Retinal pigment epithelial cell (primary cell): Measurements from ENCODE around the gene SPRY4.
A peak's percentile ranks its signal among the peaks of the same experiment; 100 is the strongest.

Source experiments
- DNase-seq: peaks from one replicate; pipeline ENCODE4 v3.0.0-alpha.2; 2010; ENCODE audit warnings: low read depth
- H3K4me3 ChIP-seq: 2 replicates; pipeline ENCODE4 v1.5.1; 2011; ENCODE audit warnings: mild to moderate bottlenecking, low read length, control low read depth, moderate library complexity
- CTCF ChIP-seq: conservative IDR thresholded peaks from 2 replicates; pipeline ENCODE4 v1.5.1; 2011; ENCODE audit warnings: low read depth, low read length, control low read depth, inconsistent platforms

The SPRY4 gene

GRCh38 chr5:142330444-142330843, 5.6 kb upstream of the SPRY4 start:
- no peak for TF ChIP-seq CTCF
- H3K4me3 ChIP-seq, result no peak overlapping the region
- DNase-seq, result no peak

- no peak for TF ChIP-seq CTCF
- DNase-seq, result no peak
- H3K4me3 ChIP-seq, result no peak overlapping the region
Measured at GRCh38 chr5:142330026-142330425, 5.2 kb upstream of the SPRY4 start.

- H3K4me3 ChIP-seq, result no peak overlapping the region
- no peak for TF ChIP-seq CTCF
- DNase-seq, result no peak
Measured at GRCh38 chr5:142327111-142327842, 2.5 kb upstream of the SPRY4 start.

- DNase-seq, result no peak
- peak overlapping the region; percentile 93 for H3K4me3 ChIP-seq
- TF ChIP-seq CTCF, result no peak
Measured at GRCh38 chr5:142326480-142326938, 1.7 kb upstream of the SPRY4 start.

- no peak for DNase-seq
- peak overlapping the region; percentile 93 for H3K4me3 ChIP-seq
- TF ChIP-seq CTCF, result no peak
Measured at GRCh38 chr5:142325725-142326479, 1.1 kb upstream of the SPRY4 start.

GRCh38 chr5:142324136-142324870, 518 bp downstream of the SPRY4 start:
- DNase-seq, result no peak
- TF ChIP-seq CTCF, result peak; percentile 27
- H3K4me3 ChIP-seq, result peak overlapping the region; percentile 93
